ENCODE results near the gene TTLL8.
"Not testable (repeated sequence)": the region's sequence is repeated elsewhere in the genome, so short reads cannot be mapped to it uniquely, and the experiment has no call there.

The TTLL8 gene

DNA sequence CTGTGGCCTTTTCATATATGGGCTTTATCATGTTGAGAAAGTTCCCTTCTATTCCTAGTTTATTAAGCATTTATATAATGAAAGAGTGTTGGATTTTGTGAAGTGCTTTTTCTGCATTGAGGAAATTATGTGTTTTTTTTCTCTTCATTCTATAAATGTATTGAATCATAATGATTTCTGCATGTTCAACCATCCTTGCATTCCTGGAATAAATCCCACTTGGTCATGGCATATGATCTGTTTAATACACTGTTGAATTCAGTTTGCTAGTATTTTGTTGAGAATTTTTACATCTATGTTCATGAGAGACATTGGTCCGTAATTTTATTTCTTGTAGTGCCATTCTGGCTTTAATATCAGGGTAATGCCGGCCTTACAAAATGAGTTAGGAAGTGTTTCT, 71.8 kb downstream of the TTLL8 start:
- DNase-seq (ENCODE audit: low read depth in 3 of 3), result no peak

DNA sequence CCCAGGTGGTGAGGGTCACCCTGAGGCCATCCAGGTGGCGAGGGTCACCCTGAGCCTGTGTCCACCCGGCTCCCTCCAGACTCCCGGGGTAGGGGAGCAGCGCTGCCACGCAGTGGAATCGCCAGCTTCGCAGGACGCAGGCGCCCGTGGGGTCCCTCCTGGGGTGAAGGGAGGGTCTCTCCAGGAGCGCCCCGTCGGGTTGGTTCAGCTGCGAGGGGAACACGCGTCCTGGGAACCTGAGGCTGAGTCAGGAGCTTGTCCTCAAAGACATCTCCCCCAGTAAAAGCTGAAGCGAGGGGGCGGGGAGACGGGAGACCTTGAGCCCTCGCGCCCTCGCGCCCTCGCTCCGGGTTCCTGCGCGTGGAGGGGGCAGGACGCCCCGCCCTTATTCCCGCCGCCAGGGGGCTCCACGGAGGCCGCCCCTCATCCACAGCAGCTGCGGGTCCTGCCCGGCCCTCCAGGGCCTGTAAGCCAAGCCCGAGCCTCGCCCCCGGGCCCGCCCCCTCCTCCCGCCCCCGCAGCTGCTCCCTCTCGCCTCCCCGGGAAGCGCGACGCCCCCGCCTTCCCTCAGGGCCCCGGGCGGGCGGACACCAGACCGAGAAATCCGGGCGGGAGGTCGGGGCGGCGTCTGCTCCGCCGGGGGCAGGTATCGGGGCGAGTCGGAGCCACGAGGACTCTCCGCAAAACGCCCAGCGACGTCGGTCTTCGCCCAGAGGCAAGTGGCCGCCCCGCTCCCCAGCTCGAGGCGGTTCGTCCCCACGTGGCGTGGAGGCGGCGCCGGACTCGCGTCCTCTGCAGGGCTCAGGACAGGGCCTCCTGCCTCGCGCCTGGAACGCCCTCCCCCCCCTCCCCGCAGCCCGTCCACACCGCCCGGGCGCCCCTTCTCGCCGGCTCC, 74.7 kb downstream of the TTLL8 start:
- peak in 1 of 3 experiments; percentile 42 for DNase-seq (ENCODE audit: low read depth in 3 of 3)

DNA sequence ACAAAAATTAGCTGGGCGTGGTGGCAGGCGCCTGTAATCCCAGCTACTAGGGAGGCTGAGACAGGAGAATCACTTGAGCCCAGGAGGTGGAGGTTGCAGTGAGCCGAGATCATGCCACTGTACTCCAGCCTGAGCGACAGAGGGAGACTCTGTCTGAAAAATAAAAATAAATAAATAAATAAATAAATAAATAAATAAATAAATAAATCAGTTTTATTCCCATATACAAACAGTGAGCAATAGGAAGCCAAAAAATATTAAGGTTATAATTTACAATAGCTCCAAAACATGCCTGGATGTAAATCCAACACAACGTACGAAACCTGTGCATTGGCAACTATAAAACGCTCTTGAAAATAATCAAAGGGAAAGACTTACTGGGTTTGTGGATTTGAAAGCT, 76.3 kb downstream of the TTLL8 start:
- DNase-seq (ENCODE audit: low read depth in 3 of 3), result not testable (repeated sequence)

DNA sequence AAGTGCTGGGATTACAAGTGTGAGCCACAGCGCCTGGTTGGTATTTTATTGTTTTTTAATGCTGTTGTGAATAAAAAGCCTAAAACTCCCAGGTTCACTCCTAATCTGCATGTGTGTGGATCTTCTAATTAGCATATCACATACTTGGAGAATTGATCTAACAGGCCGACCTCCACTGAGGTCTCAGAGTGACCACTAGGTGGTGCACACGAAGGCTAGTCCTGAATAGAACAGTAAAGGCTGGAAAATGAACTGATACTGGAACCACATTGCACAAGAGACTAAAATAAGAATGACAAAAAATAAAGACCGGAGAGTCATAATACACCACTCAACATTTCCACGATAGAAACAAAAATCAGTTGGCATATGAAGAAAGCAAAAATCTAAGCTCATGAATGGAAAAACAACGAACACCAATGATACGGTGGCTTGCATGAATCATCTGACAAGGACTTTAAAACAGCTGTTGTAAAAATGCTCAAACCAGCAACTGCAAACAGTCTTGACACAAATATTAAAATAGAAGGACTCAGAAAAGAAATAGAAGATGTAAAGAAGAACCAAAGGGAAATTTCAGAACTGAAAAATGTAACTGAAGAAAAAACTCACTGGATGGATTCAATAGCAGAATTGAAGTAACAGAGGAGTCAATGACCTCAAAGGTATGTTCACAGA, 78.4 kb downstream of the TTLL8 start:
- DNase-seq (ENCODE audit: low read depth in 3 of 3), result no peak

DNA sequence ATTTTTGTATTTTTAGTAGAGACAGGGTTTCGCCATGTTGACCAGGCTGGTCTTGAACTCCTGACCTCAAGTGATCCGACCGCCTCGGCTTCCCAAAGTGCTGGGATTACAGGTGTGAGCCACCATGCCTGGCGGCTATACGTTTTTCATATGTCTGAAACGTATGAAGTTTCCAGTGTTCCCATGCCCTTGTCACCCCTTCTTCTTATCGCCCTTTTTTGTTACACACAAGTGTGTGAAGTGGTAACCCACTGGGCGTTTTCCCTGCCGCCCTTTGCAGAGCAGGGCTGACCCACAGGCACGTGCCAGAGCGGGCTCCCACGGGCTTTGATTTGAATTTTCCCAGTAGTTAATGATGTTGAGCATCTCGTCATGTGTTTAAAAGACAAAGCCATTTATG, 80.5 kb downstream of the TTLL8 start:
- DNase-seq (ENCODE audit: low read depth in 3 of 3), result no peak

DNA sequence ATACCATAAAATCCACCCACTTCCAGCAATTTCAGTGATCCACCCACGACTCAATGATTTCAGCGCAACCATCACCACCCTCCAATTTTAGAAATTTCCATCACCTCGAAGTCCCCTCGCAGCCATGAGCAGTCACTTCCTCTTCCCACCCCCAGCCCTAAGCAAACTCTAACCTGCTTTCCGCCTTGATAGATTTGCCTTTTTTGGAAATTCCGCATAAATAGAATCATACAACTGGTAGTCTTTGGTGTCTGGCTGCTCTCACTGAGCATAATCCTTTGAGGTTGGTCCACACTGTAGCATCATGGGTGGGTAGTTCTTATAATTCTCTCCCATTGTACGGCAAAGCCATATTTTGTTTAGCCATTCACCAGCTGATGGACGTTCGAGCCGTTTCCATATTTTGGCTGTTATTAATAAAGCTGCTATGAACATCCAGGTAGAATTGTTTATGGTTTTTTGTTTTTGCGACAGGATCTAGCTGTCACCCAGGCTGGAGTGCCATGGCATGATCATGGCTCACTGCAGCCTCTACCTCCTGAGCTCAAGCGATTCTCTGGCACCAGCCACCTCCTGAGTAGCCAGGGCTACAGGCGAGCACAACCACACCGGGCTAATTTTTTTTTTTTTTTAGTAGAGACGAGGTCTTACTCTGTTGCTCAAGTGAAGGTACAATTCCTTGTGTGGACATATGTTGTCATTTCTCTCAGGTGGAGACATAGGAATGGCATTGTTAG, 81.5 kb downstream of the TTLL8 start:
- DNase-seq (ENCODE audit: low read depth in 3 of 3), result peak in 1 of 3 experiments; percentile 55

DNA sequence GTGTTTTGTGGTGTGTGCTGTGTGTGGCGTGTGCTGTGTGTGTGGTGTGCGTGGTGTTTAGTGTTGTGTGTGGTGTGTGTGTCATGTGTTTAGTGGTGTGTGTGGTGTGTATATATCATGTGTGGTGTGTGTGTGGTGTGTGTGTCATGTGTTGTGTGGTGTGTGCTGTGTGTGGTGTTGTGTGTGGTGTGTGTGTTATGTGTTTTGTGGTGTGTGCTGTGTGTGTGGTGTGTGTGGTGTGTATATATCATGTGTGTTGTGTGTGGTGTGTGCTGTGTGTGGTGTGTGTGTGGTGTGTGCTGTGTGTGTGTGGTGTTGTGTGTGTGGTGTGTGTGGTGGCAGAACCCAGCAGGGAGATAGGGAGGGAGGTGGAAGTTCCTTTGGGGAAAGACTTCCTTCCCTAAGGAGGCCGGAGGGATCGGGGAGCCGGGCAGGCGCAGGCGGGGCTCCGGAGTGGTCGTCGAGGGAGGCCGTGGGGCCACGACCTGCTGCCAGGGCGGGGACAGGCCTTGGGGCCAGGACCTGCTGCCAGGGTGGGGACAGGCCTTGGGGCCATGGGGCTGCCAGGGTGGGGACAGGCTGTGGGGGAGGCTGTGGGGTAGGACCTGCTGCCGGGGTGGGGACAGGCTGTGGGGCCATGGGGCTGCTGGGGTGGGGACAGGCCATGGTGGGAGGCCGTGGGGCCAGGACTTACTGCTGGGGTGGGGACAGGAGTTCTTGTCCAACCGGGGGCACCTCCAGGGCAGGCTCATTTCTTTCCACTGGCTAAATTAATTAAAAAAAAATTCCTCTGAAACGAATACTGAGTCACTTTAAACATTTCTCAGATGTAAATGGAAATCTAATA, 82.3 kb downstream of the TTLL8 start:
- peak in 1 of 3 experiments; percentile 52 for DNase-seq (ENCODE audit: low read depth in 3 of 3)

DNA sequence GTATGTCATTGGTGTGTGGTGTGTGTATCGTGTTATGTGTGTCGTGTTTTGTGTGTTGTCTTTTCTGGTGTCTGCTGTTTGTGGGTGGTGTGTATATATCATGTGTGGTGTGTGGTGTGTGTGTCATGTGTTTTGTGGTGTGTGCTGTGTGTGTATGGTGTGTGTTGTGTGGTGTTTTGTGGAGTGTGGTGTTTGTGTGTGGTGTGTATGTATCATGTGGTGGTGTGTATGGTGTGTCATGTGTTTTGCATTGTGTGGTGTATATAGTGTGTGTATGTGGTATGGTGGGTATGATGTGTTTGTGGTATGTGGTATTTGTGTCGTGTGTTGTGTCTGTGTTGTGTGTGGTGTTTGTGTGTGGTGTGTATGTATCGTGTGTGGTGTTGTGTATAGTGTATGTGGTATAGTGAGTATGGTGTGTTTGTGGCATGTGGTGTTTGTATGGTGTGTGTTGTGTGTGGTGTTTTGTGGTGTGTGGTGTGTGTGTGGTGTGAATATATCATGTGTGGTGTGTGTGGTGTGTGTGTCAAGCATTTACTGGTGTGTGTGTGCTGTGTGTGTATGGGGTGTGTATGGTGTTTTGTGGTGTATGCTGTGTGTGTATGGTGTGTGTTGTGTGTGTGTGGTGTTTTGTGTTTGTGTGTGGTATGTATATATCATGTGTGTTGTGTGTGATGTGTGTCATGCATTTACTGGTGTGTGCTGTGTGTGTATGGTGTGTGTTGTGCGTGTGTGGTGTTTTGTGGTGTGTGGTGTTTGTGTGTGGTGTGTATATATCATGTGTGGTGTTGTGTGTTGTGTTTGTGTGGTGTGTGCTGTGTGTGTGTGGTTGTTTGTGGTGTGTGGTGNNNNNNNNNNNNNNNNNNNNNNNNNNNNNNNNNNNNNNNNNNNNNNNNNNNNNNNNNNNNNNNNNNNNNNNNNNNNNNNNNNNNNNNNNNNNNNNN, 84.8 kb downstream of the TTLL8 start:
- DNase-seq (ENCODE audit: low read depth in 3 of 3), result no peak

DNA sequence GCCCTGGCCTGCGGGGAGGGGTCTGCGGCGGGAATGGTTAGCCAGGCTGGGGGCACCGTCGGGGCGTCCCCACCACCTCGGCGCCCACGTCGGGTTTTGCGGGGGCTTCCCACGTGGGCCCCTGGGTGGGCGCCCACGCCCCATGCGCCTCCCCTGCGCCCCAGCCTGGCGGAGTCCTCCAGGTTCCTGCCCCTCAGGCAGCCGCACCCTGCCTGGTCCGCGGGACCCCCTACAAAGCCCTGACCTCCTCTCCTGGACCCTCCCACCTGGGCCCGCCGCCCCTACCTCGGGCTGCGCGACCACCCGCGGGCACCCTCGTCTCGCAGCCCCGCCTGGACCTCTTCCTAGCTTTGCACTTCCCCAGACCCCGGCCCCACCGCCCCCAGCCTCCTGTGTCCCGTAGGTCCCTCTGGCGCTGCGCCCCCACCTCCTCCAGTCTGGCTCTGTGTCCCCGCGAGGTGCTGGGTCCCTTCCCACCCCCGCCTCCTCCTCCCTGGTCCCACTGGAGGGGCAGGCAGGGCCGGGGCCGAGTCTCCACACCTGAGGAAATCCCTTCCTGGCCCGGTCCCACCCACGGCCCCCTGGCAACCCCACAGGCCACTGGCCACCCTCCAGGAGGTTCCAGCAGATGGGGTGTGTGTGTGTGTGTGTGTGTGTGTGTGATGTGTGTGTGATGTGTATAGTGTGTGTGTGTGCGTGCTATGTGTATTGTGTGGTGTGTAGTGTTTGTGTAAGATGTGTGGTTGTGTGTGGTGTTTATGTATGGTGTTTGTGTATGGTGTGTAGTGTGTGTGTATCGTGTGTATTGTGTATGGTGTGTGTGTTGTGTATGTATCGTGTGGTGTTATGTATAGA, 85.7 kb downstream of the TTLL8 start:
- DNase-seq (ENCODE audit: low read depth in 3 of 3), result no peak

DNA sequence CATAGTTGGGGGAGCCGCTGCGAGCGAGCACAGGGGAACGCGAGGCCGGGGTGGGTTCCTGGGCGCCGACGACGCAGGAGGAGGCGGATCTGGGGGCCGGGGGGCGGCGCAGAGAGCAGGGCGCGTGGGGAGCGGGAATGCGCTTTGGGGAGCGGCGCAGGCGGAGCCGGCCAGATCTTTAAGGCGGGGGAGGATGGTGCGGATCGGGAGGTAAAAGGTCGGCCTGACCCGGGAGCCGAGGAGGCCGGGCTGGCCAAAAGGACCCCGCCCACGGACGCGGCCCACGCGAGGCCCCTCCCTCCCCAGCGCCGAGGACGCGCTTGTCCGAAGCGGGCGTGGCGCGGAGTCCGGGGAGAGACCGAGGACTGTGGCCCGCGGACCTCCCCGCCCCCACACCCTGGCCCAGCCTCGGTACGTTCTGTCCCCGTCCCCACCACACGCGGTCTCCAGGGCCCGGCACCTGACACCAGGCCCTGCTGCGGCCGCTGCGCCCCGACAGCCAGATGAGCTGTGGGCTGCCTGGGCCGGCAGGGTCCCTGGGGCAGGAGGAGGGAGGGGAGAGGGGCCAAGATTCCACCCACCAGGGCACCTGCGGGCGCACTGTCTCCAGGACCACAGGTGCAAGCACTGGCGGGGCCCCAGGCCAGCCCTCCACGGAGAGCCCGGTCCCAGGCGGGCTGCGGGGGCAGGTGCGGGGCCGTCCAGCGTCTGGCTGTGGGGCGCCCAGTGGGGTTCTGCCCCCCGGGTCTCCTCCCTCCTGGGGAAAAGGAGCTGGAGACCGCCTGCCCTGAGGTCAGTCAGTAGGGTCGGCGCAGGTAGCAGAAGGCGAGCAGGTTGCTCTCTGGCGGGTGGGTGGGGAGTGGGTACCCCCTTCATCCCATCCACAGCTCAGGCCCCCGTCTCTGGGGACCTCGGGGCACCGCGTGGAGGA, 86.6 kb downstream of the TTLL8 start:
- DNase-seq (ENCODE audit: low read depth in 3 of 3), result peak; percentile 63 to 77 (median 72)

DNA sequence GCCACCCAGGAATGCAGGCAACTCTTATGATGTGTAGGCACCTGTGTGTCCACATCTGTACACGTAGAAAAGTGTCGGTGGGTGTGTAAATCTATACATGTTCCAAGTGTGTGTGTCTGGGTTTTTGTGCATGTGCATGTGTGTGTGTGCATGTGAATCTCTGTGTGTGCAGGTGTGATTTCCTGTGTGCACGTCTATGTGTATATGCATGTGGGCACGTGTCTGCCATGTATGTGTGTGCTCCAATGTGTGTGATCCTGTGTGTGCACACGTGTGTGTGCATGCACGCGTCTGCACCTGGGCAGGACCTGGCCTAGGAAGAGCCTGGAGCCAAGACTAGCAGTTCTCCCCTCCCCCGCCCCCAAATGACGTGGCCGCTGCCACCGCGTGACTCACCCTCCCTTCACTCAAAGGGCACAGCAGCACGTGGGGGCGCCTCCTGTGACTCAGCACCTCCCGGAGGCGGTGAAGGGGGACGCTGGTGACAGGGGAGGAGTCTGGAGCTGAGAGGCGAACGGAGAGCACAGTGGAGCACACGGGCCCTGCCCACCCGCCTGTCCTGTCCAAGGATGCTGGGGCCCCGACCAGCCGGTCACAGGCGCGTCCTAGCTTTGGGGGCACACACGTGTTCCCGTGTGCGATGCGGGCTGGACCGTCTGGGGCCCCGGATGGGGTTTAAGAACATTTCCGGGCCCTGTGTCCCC, 87.4 kb downstream of the TTLL8 start:
- peak; percentile 89 to 96 (median 96) for DNase-seq (ENCODE audit: low read depth in 3 of 3)

DNA sequence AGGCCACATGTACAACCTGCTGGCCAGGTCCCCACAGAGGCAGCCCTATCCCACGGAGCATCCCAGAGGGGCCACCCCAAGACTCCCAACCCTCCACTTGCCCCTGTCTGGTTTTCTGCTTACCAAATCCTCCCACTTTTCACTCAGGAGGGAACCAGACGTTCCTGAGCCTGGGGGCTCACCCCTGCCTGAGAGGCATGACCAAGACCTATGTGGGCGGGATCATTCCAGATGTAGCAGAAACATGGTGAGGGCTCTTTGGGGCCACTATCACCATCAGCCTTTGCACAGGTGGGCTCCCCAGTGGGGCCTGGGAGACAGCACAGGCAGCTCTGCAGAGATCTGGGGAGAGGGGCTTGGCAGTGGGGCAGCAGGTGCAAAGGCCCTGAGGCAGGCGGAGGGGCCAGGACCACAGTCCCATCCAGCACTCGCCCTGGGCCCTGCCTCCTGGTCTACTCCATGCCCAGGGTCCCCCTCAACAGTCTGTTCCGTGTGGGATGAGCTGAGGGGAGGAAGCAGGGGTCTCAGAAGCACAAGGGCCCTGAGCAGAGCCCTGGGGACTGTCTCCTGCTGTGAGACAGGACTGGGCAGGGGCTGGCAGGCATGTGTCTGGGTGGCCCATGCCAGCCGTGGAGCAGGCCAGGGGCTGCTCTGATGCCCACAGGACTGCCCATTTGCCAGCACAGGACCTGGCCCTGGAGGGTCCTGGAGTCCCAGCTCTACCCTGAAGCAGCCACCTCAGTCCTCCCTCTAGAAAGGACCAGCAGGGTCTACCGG, 88.2 kb downstream of the TTLL8 start:
- DNase-seq (ENCODE audit: low read depth in 3 of 3), result no peak

DNA sequence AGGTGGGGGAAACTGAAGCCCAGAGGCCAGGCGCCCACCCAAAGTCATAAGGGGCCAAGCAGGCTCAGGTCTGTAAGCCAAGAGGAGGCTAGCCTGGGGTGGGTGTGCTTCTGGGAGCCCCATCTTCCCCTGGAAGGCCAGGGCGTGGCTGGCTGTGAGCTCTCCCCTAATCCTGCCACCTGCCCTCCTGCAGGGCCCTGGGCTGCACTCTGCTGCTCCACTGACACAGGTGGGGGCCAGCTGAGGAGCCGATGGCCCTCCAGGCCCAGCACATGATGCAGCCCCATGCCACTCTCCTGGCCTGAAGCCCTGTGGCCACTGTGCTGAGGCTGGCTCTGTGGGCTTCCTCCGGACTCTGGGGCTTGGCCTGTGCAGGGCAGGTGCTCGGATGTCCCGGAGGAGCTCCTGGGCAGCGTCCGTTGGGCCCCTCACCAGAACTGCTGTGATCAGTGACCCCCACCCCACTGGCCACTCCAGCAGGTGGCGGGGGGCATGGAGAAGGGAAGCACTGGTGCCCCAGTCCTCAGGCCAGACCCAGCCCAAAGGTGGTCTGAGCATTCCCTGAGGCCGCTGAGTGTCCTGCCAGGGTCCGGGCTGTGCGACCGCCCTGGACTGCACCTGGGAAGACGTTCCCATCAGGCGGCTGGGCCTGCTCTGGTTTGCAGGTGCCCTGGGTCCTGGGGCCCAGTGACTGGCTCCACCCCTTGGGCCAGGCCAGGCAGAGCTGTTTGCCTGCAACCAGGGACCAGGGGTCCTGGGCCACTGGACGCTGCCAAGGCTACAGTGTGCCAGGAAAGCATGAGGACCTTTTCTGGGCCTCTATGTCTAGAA, 89.1 kb downstream of the TTLL8 start:
- DNase-seq (ENCODE audit: low read depth in 3 of 3), result no peak

Measured in stimulated activated CD4-positive, alpha-beta T cell treated with anti-CD3 and anti-CD28 coated beads, TNF-alpha, amount 100 ng/mL, for 4 hours (primary cell).